ENCODE results near the gene FILIP1.

The FILIP1 gene

DNA sequence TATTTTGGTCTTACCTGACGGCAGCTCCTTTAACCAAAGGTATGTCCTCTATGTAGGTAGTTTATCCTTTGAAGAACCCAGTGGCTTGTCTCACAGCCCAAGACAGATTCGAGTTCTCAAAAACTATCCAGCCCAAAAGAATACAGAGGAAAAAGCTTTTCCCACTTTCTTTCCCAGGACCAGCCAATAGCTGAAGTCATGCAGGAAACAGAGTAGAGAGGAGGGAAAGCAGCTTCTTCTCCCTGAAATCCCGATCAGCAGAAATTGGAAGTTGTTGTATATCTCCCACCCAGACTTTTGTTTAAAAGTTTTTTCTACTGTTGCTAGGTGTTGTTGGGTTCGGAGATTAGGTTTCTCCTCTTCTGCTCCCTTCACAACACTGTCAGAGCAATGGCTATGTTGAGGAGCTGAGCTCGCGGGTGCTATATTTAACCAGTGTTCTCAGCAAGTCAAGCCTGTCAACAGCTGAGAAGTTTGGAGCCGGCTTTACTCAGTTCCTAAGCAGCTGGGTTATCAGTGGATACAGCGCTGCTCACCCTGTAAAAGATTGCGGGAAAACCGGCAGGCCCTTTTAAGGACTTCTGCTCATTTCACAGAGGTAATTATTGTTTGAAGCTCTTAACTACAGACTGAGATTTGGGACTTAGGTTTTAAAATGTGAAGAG, at the start of gene FILIP1:
FILIP1 (minus strand) TSS at position 401 of the 665 bp plus-strand sequence. CDS start 78,828 bp downstream, outside the sequence.
- in situ Hi-C loops (cut with MboI; ENCODE audit: low sequenced_read_pairs), result no loop called here

DNA sequence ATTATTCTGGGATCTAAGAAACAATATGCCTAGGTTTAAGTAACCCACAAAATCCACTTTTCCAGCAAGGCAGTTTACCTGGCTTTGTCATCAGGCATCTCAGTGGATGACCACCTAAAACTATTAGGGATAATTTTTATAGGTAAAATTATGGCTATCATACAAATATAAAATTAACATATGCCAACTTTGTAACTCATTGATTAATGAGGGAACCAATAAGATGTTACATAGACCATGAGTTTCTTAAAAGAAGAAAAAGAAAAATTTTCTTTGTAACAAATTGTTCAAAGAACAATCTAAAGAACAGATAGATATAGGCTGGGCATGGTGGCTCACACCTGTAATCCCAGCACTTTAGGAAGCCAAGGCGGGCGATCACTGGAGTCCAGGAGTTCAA, 49.7 kb upstream of the FILIP1 start:
- in situ Hi-C loops (cut with MboI; ENCODE audit: low sequenced_read_pairs), result loop anchor here (25.0 kb wide), 1 partner anchor 281 kb away; no protein-coding TSS in a partner anchor

DNA sequence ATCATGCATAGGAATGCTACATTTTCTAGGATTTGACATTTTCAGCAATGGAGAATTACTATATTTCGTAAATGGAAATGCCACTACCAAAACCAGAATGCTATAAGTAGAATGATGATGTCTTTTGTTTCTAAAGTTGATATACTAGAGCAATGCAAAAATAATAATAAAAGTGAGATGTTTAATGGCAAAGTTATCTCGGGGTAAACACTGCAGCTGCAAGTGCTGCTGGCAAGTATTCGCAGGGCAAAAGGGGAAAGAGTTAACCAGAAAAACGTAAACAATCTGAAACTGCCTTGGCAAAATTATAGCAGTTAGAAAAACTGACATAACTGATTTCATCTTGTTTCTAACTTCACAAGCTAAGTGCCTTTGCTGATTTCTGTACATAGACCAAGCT, 45.5 kb upstream of the FILIP1 start:
- in situ Hi-C loops (cut with MboI; ENCODE audit: low sequenced_read_pairs), result loop anchor here (25.0 kb wide), 1 partner anchor 277 kb away; no protein-coding TSS in a partner anchor

DNA sequence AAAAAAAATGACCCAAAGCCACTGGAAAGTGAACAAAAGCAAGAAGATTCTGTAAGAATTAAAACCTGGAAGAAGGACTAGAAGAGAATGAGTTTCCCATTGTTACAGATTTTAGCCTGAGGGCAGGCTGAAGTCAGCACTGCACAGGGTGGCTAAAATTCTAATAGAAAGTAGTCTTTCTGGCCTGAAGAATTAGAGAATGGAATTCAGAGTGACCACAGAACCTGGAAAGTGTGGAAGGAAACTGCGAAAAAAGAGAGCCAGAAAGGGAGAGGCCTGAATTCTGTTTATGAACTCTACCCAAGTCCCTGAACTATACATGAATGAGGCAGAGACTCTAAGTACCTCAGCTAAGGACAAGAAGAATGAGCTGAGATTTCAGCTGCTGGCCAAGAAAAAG, 38.9 kb upstream of the FILIP1 start:
- in situ Hi-C loops (cut with MboI; ENCODE audit: low sequenced_read_pairs), result loop anchor here (25.0 kb wide), 1 partner anchor 270 kb away; no protein-coding TSS in a partner anchor

DNA sequence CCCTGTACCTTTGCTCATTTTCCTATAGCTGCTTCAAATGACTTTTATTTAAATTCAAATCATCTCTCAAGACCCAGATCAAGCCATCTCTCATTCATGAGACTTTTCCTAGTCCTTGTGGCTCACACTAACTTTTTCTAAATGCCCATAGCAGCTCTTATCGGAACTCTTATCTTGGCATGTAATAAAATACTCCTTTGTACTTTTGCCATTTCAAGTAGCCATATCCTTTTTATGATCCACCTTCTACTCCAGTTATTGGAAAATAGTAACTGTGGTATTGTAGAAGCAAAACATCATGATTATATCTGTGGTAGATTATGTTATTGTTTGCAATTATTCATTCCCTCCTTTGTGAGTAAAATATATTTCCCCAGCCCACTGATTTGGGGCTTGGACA, 37.6 kb upstream of the FILIP1 start:
- in situ Hi-C loops (cut with MboI; ENCODE audit: low sequenced_read_pairs), result loop anchor here (25.0 kb wide), 1 partner anchor 269 kb away; no protein-coding TSS in a partner anchor

GRCh38 chr6:75530696-75531095, 37.1 kb upstream of the FILIP1 start:
- in situ Hi-C loops (cut with MboI; ENCODE audit: low sequenced_read_pairs), result loop anchor here (25.0 kb wide), 1 partner anchor 268 kb away; no protein-coding TSS in a partner anchor

DNA sequence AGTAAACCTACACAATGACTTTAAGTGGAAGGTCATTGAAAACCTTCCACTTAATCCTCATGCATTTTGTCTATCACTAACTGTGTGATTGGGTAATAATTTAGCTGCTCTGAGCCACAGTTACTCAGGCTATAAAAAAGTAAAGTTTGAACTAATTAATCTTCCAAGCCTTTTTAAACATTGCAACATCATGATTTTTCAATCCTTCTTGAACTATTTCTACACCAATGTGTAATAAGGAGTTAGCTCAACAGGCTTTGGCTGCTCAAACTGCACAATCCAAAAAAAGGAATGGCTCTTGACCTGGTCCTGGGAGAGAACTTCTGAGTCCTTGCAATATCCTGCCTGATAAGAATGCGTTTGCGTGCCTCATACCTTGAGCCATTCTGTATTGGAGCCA, 34.8 kb upstream of the FILIP1 start:
- in situ Hi-C loops (cut with MboI; ENCODE audit: low sequenced_read_pairs), result loop anchor here (25.0 kb wide), 1 partner anchor 266 kb away; no protein-coding TSS in a partner anchor

GRCh38 chr6:75526502-75527127, 33.0 kb upstream of the FILIP1 start:
- in situ Hi-C loops (cut with MboI; ENCODE audit: low sequenced_read_pairs), result loop anchor here (25.0 kb wide), 1 partner anchor 264 kb away; no protein-coding TSS in a partner anchor

DNA sequence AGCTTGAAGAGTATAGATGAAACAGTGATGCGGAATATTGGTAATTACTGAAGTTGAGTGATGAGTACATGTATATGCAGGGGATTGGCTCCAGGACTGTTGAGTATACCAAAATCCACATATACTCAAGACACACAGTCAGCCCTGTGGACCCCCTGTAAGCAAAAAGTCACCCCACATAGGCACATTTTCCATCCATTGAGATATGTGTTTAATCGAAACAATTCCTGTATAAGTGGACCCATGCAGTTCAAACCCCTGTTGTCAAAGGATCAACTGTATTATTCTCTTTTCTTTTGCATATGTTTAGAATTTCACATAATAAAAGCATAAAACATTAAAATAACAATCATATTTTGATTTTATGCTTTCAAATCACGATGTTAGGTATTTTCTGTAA, 32.1 kb upstream of the FILIP1 start:
- in situ Hi-C loops (cut with MboI; ENCODE audit: low sequenced_read_pairs), result loop anchor here (25.0 kb wide), 1 partner anchor 263 kb away; no protein-coding TSS in a partner anchor

DNA sequence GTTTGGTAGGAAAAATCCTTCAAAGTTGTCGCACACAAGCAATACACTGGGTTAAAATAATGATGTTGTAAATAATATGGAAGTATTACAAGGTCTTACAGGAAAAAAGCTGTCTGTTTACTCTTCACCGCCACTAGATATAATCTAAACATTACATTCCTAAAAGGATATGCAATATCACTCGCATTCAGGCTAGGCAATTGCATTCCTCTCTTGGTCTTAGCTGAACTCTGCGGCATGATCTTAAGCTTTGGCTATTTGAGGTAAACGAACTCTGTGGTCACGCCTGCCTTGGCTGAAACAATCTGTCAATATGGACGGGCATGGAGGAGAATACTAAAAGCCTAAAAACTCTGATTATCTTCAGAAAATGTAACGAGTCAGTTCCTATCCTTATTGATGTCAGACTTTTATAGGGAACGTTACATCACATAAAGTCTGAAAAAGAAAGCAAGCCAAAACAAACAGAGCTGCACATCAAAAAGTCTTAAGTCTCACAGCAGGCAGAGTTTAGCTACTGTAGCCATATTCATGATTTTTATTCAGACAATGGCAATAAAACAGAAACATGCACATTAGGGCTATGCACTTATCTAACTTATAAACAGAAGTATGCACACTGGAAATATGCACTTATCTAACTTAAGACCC, 30.8 kb upstream of the FILIP1 start:
- in situ Hi-C loops (cut with MboI; ENCODE audit: low sequenced_read_pairs), result no loop called here

DNA sequence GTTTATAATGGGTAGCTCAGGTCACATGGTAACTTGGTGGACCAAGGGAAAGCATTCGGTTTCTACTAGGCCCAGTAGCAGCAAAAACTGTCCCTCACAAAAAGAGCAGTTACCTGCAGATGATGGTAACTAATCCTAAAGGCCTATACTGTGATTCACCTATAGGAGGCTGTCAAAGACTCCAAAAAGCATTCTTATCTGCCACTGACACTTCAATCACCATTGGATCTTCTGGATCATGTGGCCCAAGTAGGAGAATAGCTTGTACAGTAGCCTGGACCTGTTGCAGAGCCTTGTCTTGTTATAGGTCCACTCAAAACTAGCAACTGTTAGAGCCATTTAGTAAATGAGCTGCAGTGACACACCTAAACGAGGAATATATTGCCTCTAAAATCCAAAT, 23.2 kb upstream of the FILIP1 start:
- in situ Hi-C loops (cut with MboI; ENCODE audit: low sequenced_read_pairs), result no loop called here

- in situ Hi-C loops (cut with MboI; ENCODE audit: low sequenced_read_pairs), result no loop called here
Measured at GRCh38 chr6:75512591-75512990, 19.0 kb upstream of the FILIP1 start.

DNA sequence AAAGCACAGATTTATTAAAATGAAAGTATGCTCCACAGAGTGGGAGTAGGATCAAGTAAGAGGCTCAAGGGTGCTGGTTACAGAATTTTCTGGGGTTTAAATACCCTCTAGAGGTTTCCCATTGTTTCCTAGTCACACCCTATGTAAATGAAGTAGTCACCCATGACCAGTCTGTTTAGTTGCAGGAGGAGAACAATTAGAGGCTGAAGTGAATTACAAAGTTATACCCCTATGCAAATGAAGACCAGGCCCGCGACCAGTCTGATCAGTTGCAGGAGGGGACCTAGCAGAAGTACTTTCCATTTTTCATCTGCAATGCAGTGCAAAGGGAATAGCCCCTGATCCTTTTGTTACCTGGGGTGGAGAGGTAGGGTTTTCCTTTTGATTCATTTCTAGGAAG, 11.8 kb upstream of the FILIP1 start:
- in situ Hi-C loops (cut with MboI; ENCODE audit: low sequenced_read_pairs), result no loop called here

- in situ Hi-C loops (cut with MboI; ENCODE audit: low sequenced_read_pairs), result no loop called here
Measured at GRCh38 chr6:75504465-75505222, 11.0 kb upstream of the FILIP1 start.

DNA sequence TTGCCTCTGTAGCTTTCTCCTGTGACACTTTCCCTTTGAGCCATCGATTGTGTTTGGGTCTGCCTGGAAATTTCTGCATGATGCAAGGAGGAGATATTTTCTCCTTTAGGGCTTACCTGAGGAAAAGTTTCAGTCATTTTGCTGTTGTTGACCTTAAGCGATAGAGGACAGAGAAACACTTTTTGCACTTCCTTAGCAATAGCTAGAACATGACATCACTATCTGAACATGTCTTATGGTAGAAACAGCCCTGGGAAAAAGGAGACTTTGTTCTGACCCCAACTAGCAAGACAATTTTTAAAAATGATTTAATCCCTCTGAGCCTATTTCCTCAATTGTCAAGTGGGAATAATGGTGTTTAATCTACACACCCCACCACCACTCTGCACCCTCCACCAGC, 9.7 kb upstream of the FILIP1 start:
- in situ Hi-C loops (cut with MboI; ENCODE audit: low sequenced_read_pairs), result no loop called here

GRCh38 chr6:75502884-75503283, 9.3 kb upstream of the FILIP1 start:
- in situ Hi-C loops (cut with MboI; ENCODE audit: low sequenced_read_pairs), result no loop called here

GRCh38 chr6:75501756-75502155, 8.2 kb upstream of the FILIP1 start:
- in situ Hi-C loops (cut with MboI; ENCODE audit: low sequenced_read_pairs), result no loop called here

- in situ Hi-C loops (cut with MboI; ENCODE audit: low sequenced_read_pairs), result no loop called here
Measured at GRCh38 chr6:75499640-75500039, 6.0 kb upstream of the FILIP1 start.

- in situ Hi-C loops (cut with MboI; ENCODE audit: low sequenced_read_pairs), result no loop called here
Measured at GRCh38 chr6:75498862-75499261, 5.3 kb upstream of the FILIP1 start.

- in situ Hi-C loops (cut with MboI; ENCODE audit: low sequenced_read_pairs), result no loop called here
Measured at GRCh38 chr6:75497994-75498393, 4.4 kb upstream of the FILIP1 start.

DNA sequence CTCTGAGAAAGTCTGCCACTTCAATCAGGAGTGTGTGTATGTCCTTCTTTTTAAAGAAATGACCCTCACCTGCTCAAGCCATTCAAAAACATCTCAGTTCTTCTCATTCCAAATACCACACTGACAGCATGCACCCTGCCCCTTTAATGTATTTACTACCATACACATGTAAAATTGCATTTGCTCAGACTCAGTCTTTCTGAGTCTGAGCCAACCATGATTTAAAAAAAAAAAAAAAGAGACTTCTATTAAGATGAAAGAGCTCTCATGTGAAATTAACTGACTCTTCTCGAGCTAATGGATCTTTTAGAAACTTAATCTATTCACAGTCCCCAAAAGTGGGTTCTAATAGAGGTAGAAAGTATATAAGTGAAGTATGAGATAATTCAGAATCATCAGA, 1.4 kb upstream of the FILIP1 start:
- in situ Hi-C loops (cut with MboI; ENCODE audit: low sequenced_read_pairs), result no loop called here

All from HL-60/S4 treated with retinoic acid at 250 ng/mL for 4 days and 3 days (cell line).